Naive thymus-derived CD8-positive, alpha-beta T cell (primary cell): ENCODE data around the gene PDE8B. TPM values are rescaled to one million over a fixed set of nuclear protein-coding genes. Genes with fewer than 3 reads are reported as not detected.

Experiments used
- ATAC-seq, 2 donors: fragments of 150-1000 bp; cut with Tn5 transposase in 1 of 2; sonication (Bioruptor Pico), chemical (Tn5 transposase) in 1 of 2; 1 replicate in 1 of 2; 2 replicates in 1 of 2; pipeline ENCODE4 v1.10.0; 2021; ENCODE audit warnings: mild to moderate bottlenecking in 2 of 2, moderate library complexity in 2 of 2
- POLR2A ChIA-PET: fragments of 350-600 bp; sonication (Branson Sonifier 250); formaldehyde crosslinking; loops from one replicate; lab custom pipeline; 2021; ENCODE audit warnings: antibody characterized with exemption; lab: Charles Lee
- DNase-seq, 10 donors: peaks; one replicate each; pipeline versions ENCODE4 v3.0.0 to v3.0.0-alpha.2; 2020 to 2022
- H3K27ac Mint-ChIP-seq, 10 donors: one replicate each; pipeline ENCODE4 v1.8.0; 2020 to 2022; ENCODE audit warnings: mild to moderate bottlenecking in 10 of 10, mixed read lengths in 10 of 10, moderate library complexity in 4 of 10, inconsistent platforms in 1 of 10
- H3K27me3 Mint-ChIP-seq, 5 donors: one replicate each; pipeline ENCODE4 v1.8.0; 2021 to 2022; ENCODE audit warnings: mixed read lengths in 5 of 5
- H3K36me3 Mint-ChIP-seq, 3 donors: one replicate each; pipeline ENCODE4 v1.8.0; 2020 to 2022; ENCODE audit warnings: mixed read lengths in 3 of 3, mild to moderate bottlenecking in 2 of 3, inconsistent platforms in 1 of 3
- H3K4me1 Mint-ChIP-seq, 4 donors: one replicate each; pipeline ENCODE4 v1.8.0; 2021 to 2022; ENCODE audit warnings: mixed read lengths in 4 of 4
- H3K4me3 Mint-ChIP-seq, 10 donors: one replicate each; pipeline ENCODE4 v1.8.0; 2020 to 2022; ENCODE audit warnings: mild to moderate bottlenecking in 10 of 10, mixed read lengths in 10 of 10, moderate library complexity in 6 of 10, inconsistent platforms in 1 of 10
- H3K9me3 Mint-ChIP-seq, 9 donors: one replicate each; pipeline ENCODE4 v1.8.0; 2020 to 2022; ENCODE audit warnings: mixed read lengths in 9 of 9, mild to moderate bottlenecking in 3 of 9, inconsistent platforms in 1 of 9, moderate library complexity in 1 of 9
- polyA plus RNA-seq, 3 donors: library from polyadenylated mRNA; unstranded; fragments of 300-500 nt; fragmentation: Illumina TruSeq; gene quantifications; one replicate each; pipeline ENCODE4 v1.2.3, GENCODE V29; 2021
- total RNA-seq, 8 experiments: library from RNA in 2 of 8; stranded (reverse) in 2 of 8; gene quantifications; one replicate each; pipeline ENCODE4 v1.2.3 and lab custom pipeline; 2021 to 2026

PDE8B gene
- total and polyA plus RNA-seq, 5 experiments from 2014 or later, result 0.03 to 0.52 (median 0.12) TPM; not detected in 1

- DNase-seq, result no peak
- Mint-ChIP-seq H3K27me3 (peaks cover 6 to 20% (median 18%) of the 10 kb centered on the region in 5 donors), H3K9me3 (no peaks in the 10 kb centered on the region), H3K4me1 (peaks cover 0 to 8% (median 4%) of the 10 kb centered on the region in 4 donors), H3K36me3 (no peaks in the 10 kb centered on the region), H3K4me3 (no peak overlapping the region), H3K27ac (no peak overlapping the region)
- POLR2A ChIA-PET, result no interaction called here
- no peak for ATAC-seq
Measured at GRCh38 chr5:77176429-77176828, 34.1 kb upstream of the PDE8B start.

- H3K27ac Mint-ChIP-seq, result no peak overlapping the region
- DNase-seq, result no peak
- H3K9me3 Mint-ChIP-seq, result no peaks in the 10 kb centered on the region
- POLR2A ChIA-PET, result no interaction called here
- ATAC-seq, result no peak
- H3K4me1 Mint-ChIP-seq, result peaks cover 0 to 8% (median 5%) of the 10 kb centered on the region in 4 donors
- peaks cover 12 to 30% (median 28%) of the 10 kb centered on the region in 5 donors for H3K27me3 Mint-ChIP-seq
- H3K36me3 Mint-ChIP-seq, result no peaks in the 10 kb centered on the region
- no peak overlapping the region for H3K4me3 Mint-ChIP-seq
Measured at GRCh38 chr5:77177576-77177975, 32.9 kb upstream of the PDE8B start.

- ATAC-seq, result peak; percentile 41 to 58
- no peak overlapping the region for H3K27ac Mint-ChIP-seq
Measured at GRCh38 chr5:77180167-77181081, 30.1 kb upstream of the PDE8B start.

GRCh38 chr5:77181173-77181572, 29.3 kb upstream of the PDE8B start:
- no peak for DNase-seq
- H3K4me3 Mint-ChIP-seq, result peak overlapping the region in 4 of 10 donors; percentile 15 to 68 (median 52)
- peak overlapping the region in 1 of 10 donors; percentile 9 for H3K27ac Mint-ChIP-seq
- peaks cover 15 to 46% (median 35%) of the 10 kb centered on the region in 5 donors for H3K27me3 Mint-ChIP-seq
- H3K36me3 Mint-ChIP-seq, result peaks cover 0 to 3% (median 0%) of the 10 kb centered on the region in 3 donors
- H3K9me3 Mint-ChIP-seq, result peaks cover 0 to 6% (median 0%) of the 10 kb centered on the region in 9 donors
- peaks cover 0 to 8% (median 5%) of the 10 kb centered on the region in 4 donors for H3K4me1 Mint-ChIP-seq
- ATAC-seq, result no peak
- POLR2A ChIA-PET, result no interaction called here

More at GRCh38 chr5:77180167-77181081, 30.1 kb upstream of the PDE8B start:
- Mint-ChIP-seq H3K4me1 (peaks cover 0 to 8% (median 5%) of the 10 kb centered on the region in 4 donors), H3K27me3 (peaks cover 15 to 40% (median 35%) of the 10 kb centered on the region in 5 donors), H3K36me3 (peaks cover 0 to 3% (median 0%) of the 10 kb centered on the region in 3 donors), H3K9me3 (peaks cover 0 to 4% (median 0%) of the 10 kb centered on the region in 9 donors), H3K4me3 (peak overlapping the region in 3 of 10 donors; percentile 14 to 60 (median 43))
- POLR2A ChIA-PET, result no interaction called here
- DNase-seq, result peak in 1 of 10 donors; percentile 19

GRCh38 chr5:77181596-77182304, 28.7 kb upstream of the PDE8B start:
- POLR2A ChIA-PET, result no interaction called here
- H3K4me3 Mint-ChIP-seq, result peak overlapping the region in 2 of 10 donors; percentile 9 to 68
- H3K4me1 Mint-ChIP-seq, result peaks cover 0 to 8% (median 5%) of the 10 kb centered on the region in 4 donors
- peak overlapping the region in 1 of 10 donors; percentile 32 for H3K27ac Mint-ChIP-seq
- peaks cover 0 to 6% (median 0%) of the 10 kb centered on the region in 9 donors for H3K9me3 Mint-ChIP-seq
- peaks cover 0 to 3% (median 0%) of the 10 kb centered on the region in 3 donors for H3K36me3 Mint-ChIP-seq
- ATAC-seq (no peak), DNase-seq (no peak)
- peaks cover 15 to 52% (median 35%) of the 10 kb centered on the region in 5 donors for H3K27me3 Mint-ChIP-seq

- Mint-ChIP-seq H3K27me3 (peaks cover 15 to 54% (median 35%) of the 10 kb centered on the region in 5 donors), H3K27ac (no peak overlapping the region), H3K4me1 (peaks cover 0 to 8% (median 5%) of the 10 kb centered on the region in 4 donors), H3K36me3 (peaks cover 0 to 3% (median 0%) of the 10 kb centered on the region in 3 donors), H3K9me3 (peaks cover 0 to 6% (median 0%) of the 10 kb centered on the region in 9 donors), H3K4me3 (no peak overlapping the region)
- ATAC-seq (no peak), DNase-seq (no peak)
- POLR2A ChIA-PET, result no interaction called here
Measured at GRCh38 chr5:77182367-77182766, 28.1 kb upstream of the PDE8B start.

GRCh38 chr5:77186652-77187370, 23.7 kb upstream of the PDE8B start:
- POLR2A ChIA-PET, result no interaction called here
- H3K9me3 Mint-ChIP-seq, result peaks cover 0 to 6% (median 0%) of the 10 kb centered on the region in 9 donors
- peaks cover 0 to 3% (median 0%) of the 10 kb centered on the region in 3 donors for H3K36me3 Mint-ChIP-seq
- H3K27me3 Mint-ChIP-seq, result peaks cover 10 to 44% (median 18%) of the 10 kb centered on the region in 5 donors
- H3K4me3 Mint-ChIP-seq, result no peak overlapping the region
- H3K4me1 Mint-ChIP-seq, result peaks cover 0 to 3% (median 0%) of the 10 kb centered on the region in 4 donors
- DNase-seq (no peak), ATAC-seq (no peak)
- no peak overlapping the region for H3K27ac Mint-ChIP-seq

GRCh38 chr5:77189421-77189820, 21.1 kb upstream of the PDE8B start:
- H3K9me3 Mint-ChIP-seq, result peaks cover 0 to 8% (median under 1%) of the 10 kb centered on the region in 9 donors
- H3K27ac Mint-ChIP-seq, result no peak overlapping the region
- POLR2A ChIA-PET, result no interaction called here
- no peaks in the 10 kb centered on the region for H3K4me1 Mint-ChIP-seq
- H3K27me3 Mint-ChIP-seq, result peaks cover 1 to 28% (median 8%) of the 10 kb centered on the region in 5 donors
- ATAC-seq, result no peak
- no peak overlapping the region for H3K4me3 Mint-ChIP-seq
- peaks cover 0 to 6% (median 0%) of the 10 kb centered on the region in 3 donors for H3K36me3 Mint-ChIP-seq
- no peak for DNase-seq

GRCh38 chr5:77192441-77193050, 17.9 kb upstream of the PDE8B start:
- no peak overlapping the region for H3K27ac Mint-ChIP-seq
- no peak for DNase-seq
- peaks cover 2 to 28% (median 8%) of the 10 kb centered on the region in 9 donors for H3K9me3 Mint-ChIP-seq
- H3K4me3 Mint-ChIP-seq, result no peak overlapping the region
- peaks cover 0 to 8% (median 2%) of the 10 kb centered on the region in 3 donors for H3K36me3 Mint-ChIP-seq
- no peak for ATAC-seq
- H3K4me1 Mint-ChIP-seq, result no peaks in the 10 kb centered on the region
- H3K27me3 Mint-ChIP-seq, result peaks cover 0 to 12% (median 8%) of the 10 kb centered on the region in 5 donors
- POLR2A ChIA-PET, result no interaction called here

GRCh38 chr5:77194762-77195161, 15.7 kb upstream of the PDE8B start:
- H3K4me3 Mint-ChIP-seq, result no peak overlapping the region
- H3K9me3 Mint-ChIP-seq, result peaks cover 6 to 43% (median 18%) of the 10 kb centered on the region in 9 donors
- no peak for ATAC-seq
- H3K27ac Mint-ChIP-seq, result no peak overlapping the region
- DNase-seq, result no peak
- peaks cover 0 to 3% (median under 1%) of the 10 kb centered on the region in 5 donors for H3K27me3 Mint-ChIP-seq
- H3K36me3 Mint-ChIP-seq, result peaks cover 0 to 18% (median 16%) of the 10 kb centered on the region in 3 donors
- no peaks in the 10 kb centered on the region for H3K4me1 Mint-ChIP-seq
- POLR2A ChIA-PET, result no interaction called here

GRCh38 chr5:77197840-77198554, 12.5 kb upstream of the PDE8B start:
- no peak overlapping the region for H3K27ac Mint-ChIP-seq
- no peak overlapping the region for H3K4me3 Mint-ChIP-seq
- H3K4me1 Mint-ChIP-seq, result peaks cover 0 to 3% (median 0%) of the 10 kb centered on the region in 4 donors
- no peak for ATAC-seq
- peaks cover 0 to 3% (median 0%) of the 10 kb centered on the region in 5 donors for H3K27me3 Mint-ChIP-seq
- POLR2A ChIA-PET, result no interaction called here
- peaks cover 6 to 43% (median 18%) of the 10 kb centered on the region in 9 donors for H3K9me3 Mint-ChIP-seq
- peaks cover 0 to 17% (median 16%) of the 10 kb centered on the region in 3 donors for H3K36me3 Mint-ChIP-seq
- DNase-seq, result no peak
